Measurements from ENCODE around the gene NT5C3A.
"Not testable (repeated sequence)": the region's sequence is repeated elsewhere in the genome, so short reads cannot be mapped to it uniquely, and the experiment has no call there.

The NT5C3A gene

DNA sequence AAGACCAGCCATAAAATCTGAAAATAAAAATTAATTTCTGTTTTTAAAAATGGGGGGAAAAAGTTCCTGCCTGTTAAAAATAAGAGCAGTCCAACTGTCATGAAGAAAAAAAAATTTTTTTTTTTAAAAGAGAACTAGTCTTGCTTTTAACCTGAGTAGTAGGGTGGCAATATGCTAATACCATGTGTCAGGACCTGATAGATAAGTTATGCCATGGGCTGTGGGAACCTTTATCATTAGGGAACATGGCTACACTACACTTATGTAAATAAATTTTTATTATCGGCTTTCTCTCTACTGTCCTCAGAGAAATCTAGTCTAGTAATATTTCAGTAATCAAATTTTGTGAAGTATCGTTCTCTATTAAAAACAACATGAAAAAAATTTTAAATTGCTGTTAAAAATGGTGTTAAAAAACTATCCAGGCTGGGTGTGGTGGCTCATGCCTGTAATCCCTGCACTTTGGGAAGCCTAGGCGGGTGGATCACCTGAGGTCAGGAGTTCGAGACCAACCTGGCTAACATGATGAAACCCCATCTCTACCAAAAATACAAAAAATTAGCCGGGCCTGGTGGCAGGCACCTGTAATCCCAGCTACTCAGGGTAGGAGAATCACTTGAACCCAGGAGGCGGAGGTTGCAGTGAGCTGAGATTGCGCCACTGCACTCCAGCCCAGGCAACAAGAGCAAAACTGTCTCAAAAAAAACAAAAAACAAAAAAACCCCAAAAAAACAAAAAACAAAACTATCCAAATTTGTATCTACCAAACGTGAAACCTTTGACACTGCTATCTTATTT is 20.7 kb downstream of the NT5C3A start:
- no peak for DNase-seq (ENCODE audit: low spot score)

DNA sequence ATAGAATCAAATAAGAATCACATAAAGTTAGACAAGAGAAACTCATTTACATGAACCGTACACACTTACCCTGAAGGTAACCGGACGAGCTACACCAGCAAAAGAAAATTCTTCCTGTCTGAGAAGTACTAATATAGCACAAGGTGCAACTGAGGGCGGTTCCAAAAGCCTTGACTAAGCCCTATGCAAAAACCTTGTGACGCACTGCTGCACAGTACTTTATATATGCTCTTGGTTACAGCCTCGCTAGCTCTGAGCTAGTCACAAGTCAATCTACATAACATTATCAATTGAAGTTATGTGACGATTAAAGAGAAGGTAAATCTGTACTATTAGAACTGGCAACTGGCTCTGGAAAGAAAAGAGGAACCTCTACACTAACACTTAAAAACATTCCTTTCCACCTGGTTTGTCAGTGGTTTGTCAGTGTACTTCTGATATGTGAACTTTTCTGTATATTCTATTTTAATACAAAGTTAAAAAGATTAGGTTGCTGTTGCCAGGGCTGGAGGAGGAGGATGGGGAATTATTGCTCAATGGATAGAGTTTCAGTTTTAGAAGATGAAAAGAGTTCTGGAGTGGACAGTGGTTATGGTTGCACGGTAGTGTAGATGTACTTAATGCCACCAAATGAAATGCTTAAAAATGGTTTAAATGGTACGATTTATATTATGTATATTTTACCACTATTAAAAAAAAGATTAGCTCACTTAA is 21.6 kb downstream of the NT5C3A start:
- peak; percentile 24 for DNase-seq (ENCODE audit: low spot score)

DNA sequence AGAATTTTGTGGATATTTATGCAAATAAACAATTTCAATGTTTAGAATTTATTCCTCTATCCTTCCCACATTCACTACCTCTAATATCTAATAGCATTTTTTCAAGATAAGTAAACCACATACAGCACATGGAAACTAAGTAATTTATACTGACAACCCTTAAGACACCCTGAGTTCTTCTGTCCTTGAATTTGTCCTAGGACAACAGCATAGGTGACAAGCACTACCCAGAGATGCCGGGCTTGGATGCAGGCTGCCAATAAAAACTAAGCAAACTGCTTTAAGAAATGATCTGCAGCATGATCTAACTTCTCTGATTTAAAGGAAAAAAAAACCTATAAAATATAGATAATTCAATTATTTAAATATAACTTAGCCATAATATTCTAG is 22.7 kb downstream of the NT5C3A start:
- DNase-seq (ENCODE audit: low spot score), result no peak

- no peak for DNase-seq (ENCODE audit: low spot score)
Measured at GRCh38 chr7:33039257-33039902, 23.2 kb downstream of the NT5C3A start.

- DNase-seq (ENCODE audit: low spot score), result no peak
Measured at GRCh38 chr7:33038639-33039038, 23.9 kb downstream of the NT5C3A start.

DNA sequence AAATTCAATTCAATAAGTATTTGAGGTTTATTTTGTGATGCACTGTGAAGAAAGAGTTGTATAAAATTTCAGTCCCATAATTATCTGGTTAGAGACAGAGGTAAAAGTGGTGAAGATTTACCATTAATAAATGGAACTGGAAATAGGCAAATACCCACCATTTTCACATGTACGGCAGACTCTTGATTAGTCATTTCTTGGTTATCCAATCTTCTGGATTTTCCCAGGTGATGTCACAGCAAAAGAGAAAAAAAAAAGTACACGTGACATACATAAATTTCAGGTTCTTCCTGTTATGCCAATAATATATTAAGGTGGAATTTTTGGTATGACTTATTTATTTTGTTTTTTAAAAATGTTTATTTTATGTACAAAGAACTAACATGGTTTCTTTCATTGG is 26.8 kb downstream of the NT5C3A start:
- no peak for DNase-seq (ENCODE audit: low spot score)

DNA sequence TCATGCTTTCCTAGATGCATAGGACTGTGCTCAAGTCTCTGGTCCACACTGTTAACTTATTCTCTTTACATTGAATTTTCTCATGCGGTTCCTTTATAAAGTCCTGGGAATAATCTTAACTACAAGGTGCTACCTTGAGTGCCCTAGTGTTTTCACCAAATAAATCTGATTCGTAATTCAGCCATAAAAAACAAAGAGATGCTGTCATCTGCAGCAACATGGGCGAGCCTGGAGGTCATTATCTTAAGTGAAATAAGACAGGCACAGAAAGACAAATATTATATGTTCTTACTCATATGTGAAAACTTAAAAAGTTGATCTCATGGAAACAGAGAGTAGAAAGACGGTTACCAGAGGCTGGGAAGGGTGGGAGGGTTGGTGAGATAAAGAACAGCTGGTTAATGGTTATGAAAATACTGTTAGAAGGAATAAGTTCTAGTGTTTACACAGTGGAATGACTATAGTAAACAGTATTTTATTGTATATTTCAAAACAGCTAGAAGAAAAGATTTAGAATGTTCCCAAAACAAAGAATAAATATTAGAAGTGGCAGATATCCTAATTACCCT is 38.3 kb downstream of the NT5C3A start:
- DNase-seq (ENCODE audit: low spot score), result no peak

GRCh38 chr7:33012364-33012763 is 50.2 kb downstream of the NT5C3A start:
- DNase-seq (ENCODE audit: low spot score), result no peak

- DNase-seq (ENCODE audit: low spot score), result no peak
Measured at GRCh38 chr7:33009734-33010133, 52.8 kb downstream of the NT5C3A start.

DNA sequence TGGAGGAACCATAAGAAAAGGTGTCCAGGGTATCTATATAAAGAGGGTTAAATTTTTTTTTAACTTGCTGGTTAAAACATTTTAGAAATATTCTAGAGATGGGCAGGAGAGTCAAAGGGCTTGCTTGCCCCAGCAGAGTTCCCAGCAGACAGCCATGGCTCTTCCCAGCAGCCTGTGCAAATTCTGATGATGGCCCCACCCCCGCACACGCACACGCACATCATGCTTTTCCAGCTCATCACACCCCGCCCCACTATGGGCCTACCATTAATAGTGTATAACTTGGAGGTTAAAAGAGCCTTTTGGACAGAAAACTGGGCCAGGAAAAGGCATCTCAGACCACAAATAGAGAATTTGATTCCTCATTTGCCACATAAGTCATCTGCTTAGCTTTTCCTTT is 56.9 kb downstream of the NT5C3A start:
- DNase-seq (ENCODE audit: low spot score), result not testable (repeated sequence)

GRCh38 chr7:33005193-33005592 is 57.4 kb downstream of the NT5C3A start:
- not testable (repeated sequence) for DNase-seq (ENCODE audit: low spot score)

DNA sequence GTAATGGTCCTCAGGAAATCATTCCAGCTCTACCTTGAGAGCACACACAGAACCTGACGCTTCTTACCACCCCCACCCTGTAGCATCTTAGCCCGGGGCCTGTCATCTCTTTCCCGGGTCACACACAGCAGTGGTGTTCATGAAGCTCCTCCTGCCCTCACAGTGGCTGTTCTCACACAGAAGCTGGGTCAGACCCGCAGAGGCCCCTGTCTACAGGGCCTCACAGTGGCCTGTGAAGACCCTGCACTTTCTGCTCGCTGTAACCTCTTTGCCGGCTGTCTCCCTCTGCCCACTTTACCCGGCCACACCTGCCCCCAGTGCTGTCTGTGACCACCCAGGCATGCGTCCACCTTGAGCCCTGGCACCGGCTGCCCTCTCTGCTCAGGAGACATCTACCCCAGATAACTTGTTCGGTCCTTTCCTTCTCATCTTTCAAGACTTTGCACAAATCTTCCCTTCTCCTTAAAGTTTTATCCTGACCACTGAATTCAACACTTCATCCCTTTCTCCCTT is 58.4 kb downstream of the NT5C3A start:
- DNase-seq (ENCODE audit: low spot score), result not testable (repeated sequence)

DNA sequence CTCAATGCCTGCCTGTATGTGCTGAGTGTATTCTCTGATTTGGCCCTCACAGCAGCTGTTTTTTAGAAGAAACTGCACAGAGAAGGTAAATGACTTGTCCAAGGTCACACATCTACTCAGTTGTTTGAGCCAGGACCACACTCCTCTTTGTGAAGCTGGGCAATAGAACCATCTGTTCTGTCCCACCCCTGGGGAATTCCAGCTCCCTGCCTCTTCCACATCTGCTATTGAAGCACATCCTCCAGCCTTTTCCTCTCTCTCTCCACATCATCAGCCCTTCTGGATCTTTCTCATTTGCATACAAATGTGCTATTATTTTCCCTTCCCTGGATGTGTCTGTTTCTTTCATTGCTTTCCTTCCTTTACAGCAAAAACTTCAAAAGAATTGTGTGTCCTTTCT is 59.5 kb downstream of the NT5C3A start:
- DNase-seq (ENCODE audit: low spot score), result not testable (repeated sequence)

- DNase-seq (ENCODE audit: low spot score), result not testable (repeated sequence)
Measured at GRCh38 chr7:32999380-32999779, 63.2 kb downstream of the NT5C3A start.

DNA sequence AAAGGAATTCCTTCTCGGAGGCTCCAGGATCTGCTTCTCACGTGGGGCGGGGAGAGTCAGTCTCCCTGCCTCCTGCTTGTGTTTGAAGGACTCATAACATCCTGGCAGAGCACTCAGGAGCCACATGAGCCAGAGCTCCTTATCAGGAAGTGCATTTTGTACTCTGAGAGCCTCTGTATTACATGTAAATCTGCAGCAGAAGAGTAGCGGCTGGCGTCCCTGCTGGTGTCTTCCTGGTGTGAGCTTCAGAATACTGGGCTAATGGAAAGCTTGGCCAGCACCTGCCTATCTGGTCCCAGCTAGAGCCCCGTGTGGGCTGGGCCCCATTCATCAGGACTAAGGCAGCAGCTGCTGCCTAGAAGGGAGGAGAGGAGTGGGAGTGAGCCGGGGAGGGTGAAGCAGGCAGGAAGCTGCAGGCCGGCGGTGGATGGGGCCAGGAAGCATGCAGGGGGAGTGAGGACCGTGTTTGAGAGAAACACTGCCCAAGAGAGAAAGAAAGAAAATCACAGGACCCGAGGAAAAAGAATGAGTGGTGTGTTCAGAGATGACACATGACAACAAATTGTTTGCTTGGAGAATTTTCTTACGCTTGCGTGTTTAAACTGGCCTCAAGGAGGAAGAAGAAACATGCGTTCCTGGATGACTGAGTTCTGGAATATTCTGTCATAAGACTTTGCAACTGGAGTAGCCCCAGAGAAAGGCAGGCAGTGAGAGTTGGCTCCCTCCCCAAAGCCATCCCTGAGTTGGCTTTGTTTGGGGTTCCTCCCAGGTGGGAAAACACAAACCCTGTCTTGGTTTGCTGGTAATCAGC is 64.0 kb downstream of the NT5C3A start:
- DNase-seq (ENCODE audit: low spot score), result not testable (repeated sequence)

DNA sequence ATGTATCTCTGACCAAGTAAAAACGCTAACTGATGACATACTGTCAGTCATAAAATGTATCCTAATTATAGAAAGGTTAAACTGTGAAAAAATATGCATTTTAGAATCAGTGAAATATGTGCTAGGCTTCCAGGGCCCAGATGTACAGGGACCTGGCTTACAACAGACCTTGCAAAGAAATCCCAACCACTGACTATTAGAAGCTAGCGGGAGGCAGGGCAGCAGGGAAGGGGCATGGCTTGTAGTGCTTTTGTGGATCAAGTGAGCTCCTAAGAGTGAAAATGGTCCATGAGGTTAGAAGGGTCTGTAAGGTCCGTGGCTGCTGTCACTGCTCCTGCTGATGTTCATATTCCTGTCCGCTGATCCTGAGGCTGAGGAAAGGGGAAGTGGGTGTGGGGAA is 64.6 kb downstream of the NT5C3A start:
- DNase-seq (ENCODE audit: low spot score), result not testable (repeated sequence)

DNA sequence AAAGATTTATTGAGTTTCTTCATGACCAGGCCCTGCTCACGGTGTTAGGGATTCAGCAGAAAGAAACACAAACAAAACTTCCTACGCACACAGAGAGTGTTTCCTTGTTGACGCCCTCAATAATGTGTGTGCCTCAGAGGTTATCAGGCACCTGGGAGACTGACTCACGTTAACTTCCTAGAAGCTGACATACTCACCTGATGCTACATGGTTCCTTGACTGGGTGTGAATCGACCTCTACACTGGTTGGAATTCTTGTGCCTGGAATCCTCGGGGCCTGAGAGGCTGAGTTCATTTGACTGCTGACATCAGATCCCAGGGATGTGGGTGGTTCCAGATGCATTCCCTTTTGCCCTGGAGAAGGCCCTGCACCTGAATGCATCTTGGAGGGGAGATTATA is 69.8 kb downstream of the NT5C3A start:
- DNase-seq (ENCODE audit: low spot score), result not testable (repeated sequence)

- DNase-seq (ENCODE audit: low spot score), result not testable (repeated sequence)
Measured at GRCh38 chr7:32991975-32992700, 70.4 kb downstream of the NT5C3A start.

DNA sequence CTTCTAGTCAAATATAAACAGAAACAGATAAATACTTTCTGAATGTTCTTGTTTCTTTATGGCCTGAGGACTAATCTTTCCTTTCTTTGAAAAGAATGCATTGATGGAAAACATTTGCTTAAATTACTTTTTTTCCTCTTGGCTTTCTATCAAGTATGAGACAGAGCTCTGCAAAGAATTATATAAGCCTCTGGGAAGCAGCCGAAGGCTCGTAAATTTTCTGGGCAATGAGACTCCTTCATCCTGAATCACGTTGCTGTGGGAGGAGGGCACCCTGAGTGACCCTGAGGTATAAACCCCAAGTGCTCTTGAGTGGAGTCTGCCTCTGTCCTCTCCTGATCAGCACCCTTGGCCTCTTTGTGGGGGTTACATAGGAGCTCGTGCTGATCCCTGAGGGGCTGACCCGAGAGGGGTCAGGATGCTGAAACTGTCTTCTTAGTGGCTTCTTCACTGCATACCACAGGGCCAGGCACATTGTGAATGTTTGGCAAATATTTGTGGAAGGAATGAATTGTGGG is 71.4 kb downstream of the NT5C3A start:
- not testable (repeated sequence) for DNase-seq (ENCODE audit: low spot score)

- DNase-seq (ENCODE audit: low spot score), result not testable (repeated sequence)
Measured at GRCh38 chr7:32988148-32988547, 74.4 kb downstream of the NT5C3A start.

Measured in iPS-NIHi11 (cell line).